Esophagus mucosa (tissue), 1 donor: ENCODE measurements around the gene E2F3. TPM values are rescaled to one million over a fixed set of nuclear protein-coding genes. Genes with fewer than 3 reads are reported as not detected.

Experiments
- ATAC-seq: fragments of 200-7000 bp; cut with Tn5 transposase; one replicate; pipeline ENCODE4 v1.9.1; 2020
- total RNA-seq: library from RNA; stranded (reverse); gene quantifications from one replicate; pipeline ENCODE4 v1.2.4, GENCODE V29; 2023
- donor health status: DM: yes; HTN: yes; CAD: no.

E2F3 gene
- total RNA-seq, 1 donor from 2014 or later: 5.0 TPM

GRCh38 chr6:20534295-20535262, 132.9 kb downstream of the E2F3 start, which contains the start of gene CDKAL1:
Gene CDKAL1 (plus strand): TSS chr6:20534457. CDS start chr6:20546351, 11,894 bp downstream.
- ATAC-seq: peak; percentile 92

DNA sequence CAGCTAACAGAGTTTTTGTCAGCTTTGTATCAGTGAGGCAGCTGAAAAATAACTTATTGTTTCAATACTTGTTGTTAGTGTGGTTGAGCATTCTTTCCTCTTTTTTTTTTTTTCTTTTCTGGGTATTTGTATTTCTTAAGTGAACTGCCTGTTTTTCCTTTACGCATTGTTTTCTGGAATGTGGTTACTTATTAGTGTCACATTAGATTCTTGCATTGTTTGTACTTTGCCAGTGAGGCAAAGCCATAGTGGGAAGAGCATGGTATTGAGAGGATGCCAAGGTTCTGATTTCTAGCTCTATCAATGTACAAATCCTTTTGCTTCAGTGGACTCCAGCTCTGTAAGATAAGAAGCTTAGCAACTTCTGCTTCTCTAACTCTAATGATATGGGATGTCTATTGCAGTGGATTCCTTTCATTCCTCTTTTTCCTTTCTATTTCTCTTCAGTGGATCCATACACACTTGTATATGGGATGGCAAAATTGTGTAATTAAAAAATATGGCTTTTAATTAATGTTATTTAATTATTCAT, 136.5 kb downstream of the E2F3 start:
- ATAC-seq: no peak

DNA sequence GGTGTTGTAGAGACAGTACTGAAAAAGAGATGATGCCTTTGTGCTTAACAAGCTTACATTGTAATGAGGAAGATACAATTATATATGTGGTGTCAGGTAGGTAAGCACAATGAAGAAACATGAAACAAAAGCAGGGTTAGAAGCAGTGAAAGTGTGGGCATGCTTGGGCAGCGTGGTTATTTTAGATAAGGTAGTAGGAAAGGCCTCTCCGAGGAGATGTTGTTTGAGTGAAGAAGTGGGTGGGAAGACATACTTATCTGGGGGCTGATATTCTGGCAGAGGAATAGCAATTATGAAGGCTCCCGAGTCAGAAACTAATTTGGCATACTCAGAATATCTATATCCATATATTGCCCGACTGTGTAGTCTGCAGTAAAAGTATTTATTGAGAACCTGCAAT, 137.2 kb downstream of the E2F3 start:
- ATAC-seq: no peak

DNA sequence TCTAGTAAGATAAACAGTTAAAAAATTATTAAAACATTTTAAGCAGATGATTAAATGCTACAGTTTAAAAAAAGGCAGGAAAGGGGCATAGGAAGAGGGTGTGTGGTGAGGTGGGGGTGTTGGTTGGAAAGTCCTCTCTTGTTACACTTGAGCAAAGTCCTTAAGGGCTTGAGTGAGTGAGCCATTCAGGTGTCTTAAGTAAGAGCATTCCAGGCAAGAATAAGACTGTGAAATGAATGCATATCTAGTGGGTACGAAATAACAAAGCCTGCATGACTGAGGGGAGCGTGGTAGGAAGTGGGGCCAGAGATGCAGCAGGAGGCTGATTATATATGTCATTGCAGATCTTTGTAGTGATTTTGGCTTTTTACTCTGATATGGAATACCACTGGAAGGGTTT, 137.7 kb downstream of the E2F3 start:
- no peak for ATAC-seq

- ATAC-seq: no peak
These were observed 139.0 kb downstream of the E2F3 start for GRCh38 chr6:20540683-20541082.

GRCh38 chr6:20541382-20541781, 139.7 kb downstream of the E2F3 start:
- no peak for ATAC-seq

DNA sequence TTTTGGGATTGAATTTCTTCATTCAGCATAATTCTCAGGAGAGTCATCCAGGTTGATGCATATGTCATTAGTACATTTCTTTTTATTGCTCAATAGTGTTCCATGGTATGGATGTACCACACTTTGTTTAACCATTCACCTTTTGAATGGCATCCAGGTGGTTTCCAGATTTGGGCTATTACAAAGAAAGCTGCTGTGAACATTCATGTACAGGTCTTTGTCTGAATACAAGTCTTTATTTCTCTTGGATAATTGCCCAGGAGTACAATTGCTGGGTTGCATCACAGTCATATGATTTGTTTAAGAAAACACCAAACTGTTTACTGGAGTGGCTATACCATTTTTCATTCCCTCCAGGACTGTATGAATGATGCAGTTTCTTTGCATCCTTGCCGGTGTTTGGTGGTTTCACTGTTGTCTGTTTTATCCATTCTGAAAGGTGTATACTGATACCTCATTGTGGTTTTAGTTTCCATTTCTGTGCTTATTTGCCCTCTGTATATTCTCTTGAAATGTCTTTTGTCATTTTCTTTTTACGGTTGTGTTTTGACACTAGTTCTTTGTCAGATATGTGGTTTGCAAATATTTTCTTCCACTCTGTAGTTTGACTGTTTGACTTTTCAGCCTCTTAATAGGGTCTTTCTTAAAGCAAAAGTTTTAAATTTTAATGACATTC, 141.4 kb downstream of the E2F3 start:
- peak; percentile 96 for ATAC-seq

Other genes with a start within 250 kb of the E2F3 start
- gene MBOAT1, start 189.4 kb upstream of the E2F3 start, total RNA-seq: 6.3 TPM
- gene CDKAL1, start 132.6 kb downstream of the E2F3 start, total RNA-seq: 8.2 TPM